22Rv1 (cell line): Measurements from ENCODE around the gene NSUN2.

Experiments
- CTCF ChIP-seq: fragments of 450-650 bp; IDR thresholded peaks from 2 replicates; pipeline ENCODE4 v1.5.1; 2017; ENCODE audit warnings: mild to moderate bottlenecking
- ZFX ChIP-seq: fragments of 450-650 bp; IDR thresholded peaks from 2 replicates; pipeline ENCODE4 v1.6.1; 2017; ENCODE audit warnings: antibody characterized with exemption, borderline replicate concordance

- no peak for TF ChIP-seq CTCF
- no peak for TF ChIP-seq ZFX
Measured at GRCh38 chr5:6649681-6650080, 16.8 kb upstream of the NSUN2 start.
